ENCODE measurements around the gene RAB20.

RAB20 gene

GRCh38 chr13:110566171-110566570 lies 4.6 kb upstream of the RAB20 start:
- H3K4me3 ChIP-seq (ENCODE audit: low read length) = no peak overlapping the region
- no peak for DNase-seq (ENCODE audit: low read depth)
- no peak for TF ChIP-seq CTCF (conservative IDR thresholded peaks at IDR 0.05; ENCODE audit: low read depth, low read length)

GRCh38 chr13:110565296-110565695 lies 3.8 kb upstream of the RAB20 start:
- no peak overlapping the region for H3K4me3 ChIP-seq (ENCODE audit: low read length)
- no peak for DNase-seq (ENCODE audit: low read depth)
- TF ChIP-seq CTCF (conservative IDR thresholded peaks at IDR 0.05; ENCODE audit: low read depth, low read length) = peak; percentile 50

GRCh38 chr13:110564472-110564985 lies 3.0 kb upstream of the RAB20 start:
- no peak for TF ChIP-seq CTCF (conservative IDR thresholded peaks at IDR 0.05; ENCODE audit: low read depth, low read length)
- no peak for DNase-seq (ENCODE audit: low read depth)

GRCh38 chr13:110563463-110563774 lies 1.9 kb upstream of the RAB20 start:
- no peak for DNase-seq (ENCODE audit: low read depth)
- no peak overlapping the region for H3K4me3 ChIP-seq (ENCODE audit: low read length)
- no peak for TF ChIP-seq CTCF (conservative IDR thresholded peaks at IDR 0.05; ENCODE audit: low read depth, low read length)

More at GRCh38 chr13:110564472-110564985, 3.0 kb upstream of the RAB20 start:
- no peak overlapping the region for H3K4me3 ChIP-seq (ENCODE audit: low read length)

GRCh38 chr13:110562696-110563462 lies 1.4 kb upstream of the RAB20 start:
- H3K4me3 ChIP-seq (ENCODE audit: low read length) = no peak overlapping the region
- no peak for TF ChIP-seq CTCF (conservative IDR thresholded peaks at IDR 0.05; ENCODE audit: low read depth, low read length)
- no peak for DNase-seq (ENCODE audit: low read depth)

- TF ChIP-seq CTCF (conservative IDR thresholded peaks at IDR 0.05; ENCODE audit: low read depth, low read length) = no peak
- peak overlapping the region; percentile 81 for H3K4me3 ChIP-seq (ENCODE audit: low read length)
- DNase-seq (ENCODE audit: low read depth) = no peak
Observed at GRCh38 chr13:110562036-110562597, 595 bp upstream of the RAB20 start.
